ENCODE measurements around the gene ELOVL4.

ELOVL4 gene

DNA sequence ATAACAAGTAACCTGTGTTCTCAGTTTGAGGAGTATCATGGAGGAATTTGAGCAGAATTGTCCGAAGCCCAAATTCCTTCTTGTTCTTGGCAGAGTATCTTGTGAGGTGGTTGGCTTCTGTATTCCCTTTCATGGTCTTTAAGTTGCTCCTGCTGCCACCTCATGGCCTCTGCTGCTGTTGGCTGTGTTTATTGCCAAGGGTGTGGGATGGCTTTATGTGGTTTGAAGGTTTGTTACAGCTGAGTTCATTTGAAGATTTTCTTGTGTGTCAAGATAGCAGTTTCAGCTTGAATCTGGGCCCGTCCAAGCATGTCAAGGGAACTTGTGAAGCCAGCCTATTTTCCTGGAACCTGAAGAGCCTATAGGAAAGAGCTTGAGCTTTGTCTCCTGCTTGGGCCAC, 36.9 kb upstream of the ELOVL4 start:
- TF ChIP-seq CSDC2 (CRISPR knock-in tag; IDR thresholded peaks at IDR 0.05) (no peak), BACH2 (CRISPR knock-in tag; IDR thresholded peaks at IDR 0.05; ENCODE audit: borderline replicate concordance) (no peak), TCF4 (CRISPR knock-in tag; IDR thresholded peaks at IDR 0.05; ENCODE audit: borderline replicate concordance) (no peak), PPARA (CRISPR knock-in tag; IDR thresholded peaks at IDR 0.05; ENCODE audit: borderline replicate concordance) (no peak), GLIS3 (CRISPR knock-in tag; IDR thresholded peaks at IDR 0.05) (no peak), ZFP3 (CRISPR knock-in tag; IDR thresholded peaks at IDR 0.05) (no peak), ISL1 (CRISPR knock-in tag; IDR thresholded peaks at IDR 0.05) (no peak), ZNF70 (CRISPR knock-in tag; IDR thresholded peaks at IDR 0.05) (no peak), RARB (CRISPR knock-in tag; IDR thresholded peaks at IDR 0.05) (no peak), CSRNP3 (CRISPR knock-in tag; IDR thresholded peaks at IDR 0.05) (no peak), ZC3H10 (CRISPR knock-in tag; IDR thresholded peaks at IDR 0.05) (no peak), TOX (CRISPR knock-in tag; IDR thresholded peaks at IDR 0.05; ENCODE audit: borderline replicate concordance) (no peak), ARNTL (CRISPR knock-in tag; IDR thresholded peaks at IDR 0.05; ENCODE audit: borderline replicate concordance, low read depth) (no peak), ZNF565 (CRISPR knock-in tag; conservative IDR thresholded peaks at IDR 0.05; ENCODE audit: low read depth) (no peak), ESRRG (CRISPR knock-in tag; IDR thresholded peaks at IDR 0.05) (no peak), ZNF8 (CRISPR knock-in tag; IDR thresholded peaks at IDR 0.05) (no peak)
- peak; percentile 44; the same call in 1 of the 3 replicates for ATAC-seq

DNA sequence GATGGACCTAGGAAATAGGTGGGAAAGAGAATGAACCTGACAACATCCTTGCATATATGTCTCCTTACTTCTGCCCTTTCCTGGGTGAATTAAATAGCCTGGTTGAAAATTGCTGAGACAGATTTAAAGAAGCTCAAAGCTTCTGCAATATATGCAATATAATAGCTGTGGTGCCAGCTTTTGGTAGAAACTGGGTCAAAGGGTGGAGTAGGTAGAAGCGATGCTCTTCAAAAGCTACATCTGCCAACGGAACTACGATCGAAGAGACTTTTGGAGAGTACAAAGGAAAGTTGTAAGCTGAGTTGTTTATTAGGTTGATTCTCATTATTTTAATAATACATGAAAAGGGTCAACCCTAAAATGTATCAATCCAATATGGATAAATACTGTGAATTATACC, 34.3 kb upstream of the ELOVL4 start:
- TF ChIP-seq ZFP30 (CRISPR knock-in tag; IDR thresholded peaks at IDR 0.05) = no peak
- no peak for TF ChIP-seq ESRRG (CRISPR knock-in tag; IDR thresholded peaks at IDR 0.05)
- TF ChIP-seq CSRNP3 (CRISPR knock-in tag; IDR thresholded peaks at IDR 0.05) = no peak
- TF ChIP-seq ZNF565 (CRISPR knock-in tag; conservative IDR thresholded peaks at IDR 0.05; ENCODE audit: low read depth) = no peak
- TF ChIP-seq CSDC2 (CRISPR knock-in tag; IDR thresholded peaks at IDR 0.05) = no peak
- TF ChIP-seq TCF4 (CRISPR knock-in tag; IDR thresholded peaks at IDR 0.05; ENCODE audit: borderline replicate concordance) = no peak
- TF ChIP-seq TOX (CRISPR knock-in tag; IDR thresholded peaks at IDR 0.05; ENCODE audit: borderline replicate concordance) = no peak
- TF ChIP-seq ZNF70 (CRISPR knock-in tag; IDR thresholded peaks at IDR 0.05) = no peak
- no peak for TF ChIP-seq RARB (CRISPR knock-in tag; IDR thresholded peaks at IDR 0.05)
- TF ChIP-seq TSHZ2 (CRISPR knock-in tag; IDR thresholded peaks at IDR 0.05) = no peak
- no peak for TF ChIP-seq ZNF8 (CRISPR knock-in tag; IDR thresholded peaks at IDR 0.05)
- TF ChIP-seq, protein P1, sequence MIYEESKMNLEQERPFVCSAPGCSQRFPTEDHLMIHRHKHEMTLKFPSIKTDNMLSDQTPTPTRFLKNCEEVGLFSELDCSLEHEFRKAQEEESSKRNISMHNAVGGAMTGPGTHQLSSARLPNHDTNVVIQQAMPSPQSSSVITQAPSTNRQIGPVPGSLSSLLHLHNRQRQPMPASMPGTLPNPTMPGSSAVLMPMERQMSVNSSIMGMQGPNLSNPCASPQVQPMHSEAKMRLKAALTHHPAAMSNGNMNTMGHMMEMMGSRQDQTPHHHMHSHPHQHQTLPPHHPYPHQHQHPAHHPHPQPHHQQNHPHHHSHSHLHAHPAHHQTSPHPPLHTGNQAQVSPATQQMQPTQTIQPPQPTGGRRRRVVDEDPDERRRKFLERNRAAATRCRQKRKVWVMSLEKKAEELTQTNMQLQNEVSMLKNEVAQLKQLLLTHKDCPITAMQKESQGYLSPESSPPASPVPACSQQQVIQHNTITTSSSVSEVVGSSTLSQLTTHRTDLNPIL (CRISPR knock-in tag; IDR thresholded peaks at IDR 0.05; ENCODE audit: low read depth) = no peak
- TF ChIP-seq ZC3H10 (CRISPR knock-in tag; IDR thresholded peaks at IDR 0.05) = no peak
- no peak for TF ChIP-seq OSR1 (CRISPR knock-in tag; IDR thresholded peaks at IDR 0.05)
- TF ChIP-seq PATZ1 (CRISPR knock-in tag; IDR thresholded peaks at IDR 0.05; ENCODE audit: borderline replicate concordance) = no peak
- TF ChIP-seq GLIS3 (CRISPR knock-in tag; IDR thresholded peaks at IDR 0.05) = no peak
- no peak for ATAC-seq

DNA sequence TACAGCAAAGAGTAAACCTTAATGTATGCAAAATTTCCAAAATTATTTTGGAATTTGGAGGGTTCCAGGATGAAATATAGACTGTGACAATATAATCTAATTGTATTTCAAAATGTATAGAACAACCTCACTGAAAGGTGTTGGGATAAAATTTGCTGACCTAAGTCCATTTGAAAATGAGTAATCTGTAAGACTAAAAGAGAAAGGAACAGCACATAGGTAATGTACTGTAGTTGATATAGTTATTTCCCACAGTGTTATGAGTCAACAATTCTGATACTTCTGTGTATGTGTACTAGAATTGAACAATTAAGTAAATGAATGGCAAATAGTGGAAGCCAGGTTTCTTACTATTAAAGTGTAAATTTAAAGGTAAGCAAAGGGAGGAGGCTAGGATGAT, 23.8 kb upstream of the ELOVL4 start:
- ATAC-seq = no peak
- TF ChIP-seq ZNF8 (CRISPR knock-in tag; IDR thresholded peaks at IDR 0.05) (no peak), ZNF70 (CRISPR knock-in tag; IDR thresholded peaks at IDR 0.05) (no peak), CSRNP3 (CRISPR knock-in tag; IDR thresholded peaks at IDR 0.05) (no peak), OSR1 (CRISPR knock-in tag; IDR thresholded peaks at IDR 0.05) (no peak), TOX (CRISPR knock-in tag; IDR thresholded peaks at IDR 0.05; ENCODE audit: borderline replicate concordance) (no peak), TSHZ2 (CRISPR knock-in tag; IDR thresholded peaks at IDR 0.05) (no peak)

All from SK-N-SH treated with all-trans-retinoic acid at 6 μM for 48 hours (cell line).